ENCODE results near the gene GNG2. TPM values are rescaled to one million over a fixed set of nuclear protein-coding genes. Genes with fewer than 3 reads are reported as not detected.
"Not testable (repeated sequence)": the region's sequence is repeated elsewhere in the genome, so short reads cannot be mapped to it uniquely, and the experiment has no call there.

GNG2 gene
- total RNA-seq, 1 experiment from 2014 or later = not detected

- Mint-ChIP-seq H3K4me3 (ENCODE audit: low read depth, unreplicated experiment) (no peak overlapping the region), H3K9me3 (ENCODE audit: low read depth, unreplicated experiment) (no peaks in the 10 kb centered on the region), H3K4me1 (ENCODE audit: low read depth, unreplicated experiment) (no peaks in the 10 kb centered on the region), H3K36me3 (ENCODE audit: insufficient read depth, unreplicated experiment) (no peaks in the 10 kb centered on the region), H3K27me3 (ENCODE audit: unreplicated experiment) (peaks cover 5% of the 10 kb centered on the region), H3K27ac (ENCODE audit: unreplicated experiment) (no peak overlapping the region)
- TF ChIP-seq CTCF (IDR thresholded peaks at IDR 0.05; ENCODE audit: unreplicated experiment) = no peak
- BruUV-seq (replicated peaks) = no TSS peak
- intact Hi-C loops (cut with micrococcal nuclease; ENCODE audit: unreplicated experiment) = no loop called here
- CTCF ChIA-PET = no interaction called here
- DNase-seq = no peak
Measured at GRCh38 chr14:51897791-51898355, 37.5 kb downstream of the GNG2 start.

- CTCF ChIA-PET = no interaction called here
- H3K4me3 Mint-ChIP-seq (ENCODE audit: low read depth, unreplicated experiment) = no peak overlapping the region
- no peaks in the 10 kb centered on the region for H3K27me3 Mint-ChIP-seq (ENCODE audit: unreplicated experiment)
- intact Hi-C loops (cut with micrococcal nuclease; ENCODE audit: unreplicated experiment) = no loop called here
- H3K4me1 Mint-ChIP-seq (ENCODE audit: low read depth, unreplicated experiment) = no peaks in the 10 kb centered on the region
- no peak overlapping the region for H3K27ac Mint-ChIP-seq (ENCODE audit: unreplicated experiment)
- TF ChIP-seq CTCF (IDR thresholded peaks at IDR 0.05; ENCODE audit: unreplicated experiment) = no peak
- no peaks in the 10 kb centered on the region for H3K36me3 Mint-ChIP-seq (ENCODE audit: insufficient read depth, unreplicated experiment)
- DNase-seq = no peak
- BruUV-seq (replicated peaks) = no TSS peak
- no peaks in the 10 kb centered on the region for H3K9me3 Mint-ChIP-seq (ENCODE audit: low read depth, unreplicated experiment)
Measured at GRCh38 chr14:51901475-51902024, 41.1 kb downstream of the GNG2 start.

GRCh38 chr14:51905656-51906121, 45.3 kb downstream of the GNG2 start:
- H3K4me1 Mint-ChIP-seq (ENCODE audit: low read depth, unreplicated experiment); H3K4me3 Mint-ChIP-seq (ENCODE audit: low read depth, unreplicated experiment); BruUV-seq (replicated peaks); DNase-seq; H3K36me3 Mint-ChIP-seq (ENCODE audit: insufficient read depth, unreplicated experiment); CTCF ChIA-PET; H3K27me3 Mint-ChIP-seq (ENCODE audit: unreplicated experiment); H3K9me3 Mint-ChIP-seq (ENCODE audit: low read depth, unreplicated experiment); intact Hi-C loops (cut with micrococcal nuclease; ENCODE audit: unreplicated experiment); H3K27ac Mint-ChIP-seq (ENCODE audit: unreplicated experiment): not testable (repeated sequence)

- Mint-ChIP-seq H3K4me1 (ENCODE audit: low read depth, unreplicated experiment) (no peaks in the 10 kb centered on the region), H3K27ac (ENCODE audit: unreplicated experiment) (no peak overlapping the region), H3K4me3 (ENCODE audit: low read depth, unreplicated experiment) (no peak overlapping the region), H3K27me3 (ENCODE audit: unreplicated experiment) (peaks cover 10% of the 10 kb centered on the region), H3K36me3 (ENCODE audit: insufficient read depth, unreplicated experiment) (no peaks in the 10 kb centered on the region), H3K9me3 (ENCODE audit: low read depth, unreplicated experiment) (no peaks in the 10 kb centered on the region)
- intact Hi-C loops (cut with micrococcal nuclease; ENCODE audit: unreplicated experiment) = no loop called here
- TF ChIP-seq CTCF (IDR thresholded peaks at IDR 0.05; ENCODE audit: unreplicated experiment) = no peak
- DNase-seq = no peak
- CTCF ChIA-PET = no interaction called here
- BruUV-seq (replicated peaks) = no TSS peak
Measured at GRCh38 chr14:51908086-51908485, 47.7 kb downstream of the GNG2 start.

GRCh38 chr14:51912112-51912786, 51.8 kb downstream of the GNG2 start:
- no peaks in the 10 kb centered on the region for H3K9me3 Mint-ChIP-seq (ENCODE audit: low read depth, unreplicated experiment)
- H3K27ac Mint-ChIP-seq (ENCODE audit: unreplicated experiment) = no peak overlapping the region
- H3K4me3 Mint-ChIP-seq (ENCODE audit: low read depth, unreplicated experiment) = no peak overlapping the region
- CTCF ChIA-PET = interaction anchor here (0.6 kb wide), 1 partner anchor 101 kb away, joined by 5 read pairs; no protein-coding TSS in a partner anchor
- intact Hi-C loops (cut with micrococcal nuclease; ENCODE audit: unreplicated experiment) = no loop called here
- H3K36me3 Mint-ChIP-seq (ENCODE audit: insufficient read depth, unreplicated experiment) = no peaks in the 10 kb centered on the region
- no peaks in the 10 kb centered on the region for H3K4me1 Mint-ChIP-seq (ENCODE audit: low read depth, unreplicated experiment)
- H3K27me3 Mint-ChIP-seq (ENCODE audit: unreplicated experiment) = peaks cover 25% of the 10 kb centered on the region
- TF ChIP-seq CTCF (IDR thresholded peaks at IDR 0.05; ENCODE audit: unreplicated experiment) = no peak
- DNase-seq = no peak
- BruUV-seq (replicated peaks) = no TSS peak

All from Calu3 (cell line).